Trophoblast cell (in vitro differentiated cells and primary cell): Measurements from ENCODE around the gene HBA1.

Experiments used
- DNase-seq, 2 donors: peaks; one replicate each; pipeline ENCODE4 v3.0.0-alpha.2; 2016
- H2AFZ ChIP-seq: 2 replicates; pipeline ENCODE4 v1.6.1; 2013; ENCODE audit warnings: low read length, moderate library complexity, mild to moderate bottlenecking; ENCODE audit not compliant: insufficient read depth, poor library complexity
- H2AK5ac ChIP-seq: 2 replicates; pipeline ENCODE4 v1.6.1; 2013; ENCODE audit warnings: mild to moderate bottlenecking, low read length
- H2BK120ac ChIP-seq: 2 replicates; pipeline ENCODE4 v1.6.1; 2013; ENCODE audit warnings: low read length, mild to moderate bottlenecking, moderate library complexity; ENCODE audit not compliant: insufficient read depth, poor library complexity
- H2BK12ac ChIP-seq: 2 replicates; pipeline ENCODE4 v1.6.1; 2013; ENCODE audit warnings: mild to moderate bottlenecking, low read length, moderate library complexity
- H2BK5ac ChIP-seq: 2 replicates; pipeline ENCODE4 v1.6.1; 2013; ENCODE audit warnings: low read length, low read depth, moderate library complexity, mild to moderate bottlenecking; ENCODE audit not compliant: poor library complexity
- H3K14ac ChIP-seq: 2 replicates; pipeline ENCODE4 v1.6.1; 2013; ENCODE audit warnings: mild to moderate bottlenecking, low read length
- H3K18ac ChIP-seq: 2 replicates; pipeline ENCODE4 v1.6.1; 2013; ENCODE audit warnings: mild to moderate bottlenecking, low read length
- H3K23ac ChIP-seq: 2 replicates; pipeline ENCODE4 v1.6.1; 2013; ENCODE audit warnings: low read length
- H3K27ac ChIP-seq: 2 replicates; pipeline ENCODE4 v1.5.1; 2013; ENCODE audit warnings: low read depth, mild to moderate bottlenecking, inconsistent platforms, low read length, moderate library complexity
- H3K27me3 ChIP-seq: 2 replicates; pipeline ENCODE4 v1.6.1; 2013; ENCODE audit warnings: inconsistent platforms, mild to moderate bottlenecking, low read length, moderate library complexity; ENCODE audit not compliant: insufficient read depth
- H3K36me3 ChIP-seq, 2 experiments: 1 replicate in 1 of 2; 2 replicates in 1 of 2; pipeline ENCODE4 v1.6.1; 2013; ENCODE audit warnings: low read length in 2 of 2, mild to moderate bottlenecking in 2 of 2, moderate library complexity in 1 of 2; ENCODE audit not compliant: insufficient read depth in 2 of 2, control insufficient read depth in 1 of 2
- H3K4ac ChIP-seq: 2 replicates; pipeline ENCODE4 v1.6.1; 2013; ENCODE audit warnings: low read depth, mild to moderate bottlenecking, low read length, moderate library complexity
- H3K4me1 ChIP-seq, 2 experiments: 1 replicate in 1 of 2; 2 replicates in 1 of 2; pipeline ENCODE4 v1.6.1; 2013; ENCODE audit warnings: low read length in 2 of 2, mild to moderate bottlenecking in 2 of 2, moderate library complexity in 1 of 2; ENCODE audit not compliant: insufficient read depth in 2 of 2, control insufficient read depth in 1 of 2
- H3K4me2 ChIP-seq: 2 replicates; pipeline ENCODE4 v1.6.1; 2013; ENCODE audit warnings: inconsistent platforms, mild to moderate bottlenecking, low read length, moderate library complexity
- H3K4me3 ChIP-seq: 2 replicates; pipeline ENCODE4 v1.5.1; 2013; ENCODE audit warnings: mild to moderate bottlenecking, low read depth, low read length, inconsistent platforms
- H3K79me1 ChIP-seq: one replicate; pipeline ENCODE4 v1.6.1; 2013; ENCODE audit warnings: low read length
- H3K79me2 ChIP-seq: 2 replicates; pipeline ENCODE4 v1.6.1; 2013; ENCODE audit warnings: low read length, mild to moderate bottlenecking; ENCODE audit not compliant: control insufficient read depth, insufficient read depth, poor library complexity
- H3K9ac ChIP-seq: 2 replicates; pipeline ENCODE4 v1.6.1; 2013; ENCODE audit warnings: mild to moderate bottlenecking, low read length
- H3K9me3 ChIP-seq: 2 replicates; pipeline ENCODE4 v1.6.1; 2013; ENCODE audit warnings: low read depth, mild to moderate bottlenecking, control low read depth, inconsistent platforms, low read length; ENCODE audit not compliant: insufficient read depth
- H4K12ac ChIP-seq: 2 replicates; pipeline ENCODE4 v1.6.1; 2013; ENCODE audit warnings: low read depth, mild to moderate bottlenecking, low read length, moderate library complexity
- H4K8ac ChIP-seq: 2 replicates; pipeline ENCODE4 v1.6.1; 2013; ENCODE audit warnings: low read depth, mild to moderate bottlenecking, low read length, moderate library complexity
- H4K91ac ChIP-seq: one replicate; pipeline ENCODE4 v1.6.1; 2013; ENCODE audit warnings: low read depth, mild to moderate bottlenecking, low read length, moderate library complexity
- WGBS: extraction: QIAGEN DNeasy Blood & Tissue Kit; methylation state at CpG from one replicate; pipeline ENCODE4 v1.1.7; 2013; ENCODE audit warnings: missing lambda C conversion rate; ENCODE audit not compliant: insufficient read length, insufficient coverage; ENCODE audit errors: extremely low coverage; 5-methylcytosine and 5-hydroxymethylcytosine counted together

Gene HBA1

DNA sequence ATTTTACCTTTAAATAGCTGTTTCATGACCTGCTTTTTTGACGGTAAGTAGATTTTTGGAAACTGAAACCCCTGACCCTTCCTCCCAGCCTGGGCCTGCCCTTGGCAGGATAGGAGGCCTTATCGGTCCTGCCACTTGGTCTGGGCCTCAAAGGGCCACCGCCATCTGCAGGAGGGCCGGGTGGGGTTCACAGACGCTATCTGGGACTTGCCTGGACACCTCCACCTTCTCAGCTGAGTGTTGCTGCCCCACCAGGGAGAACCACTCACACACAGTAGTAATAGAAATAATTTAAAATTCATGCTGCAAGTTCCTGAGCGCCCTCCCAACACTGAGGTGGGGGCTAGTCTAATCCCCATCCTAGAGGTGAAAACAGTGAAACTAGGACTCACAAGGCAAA is 33.4 kb upstream of the HBA1 start:
- Histone ChIP-seq H3K4me2 (no peak overlapping the region), H2AFZ (no peak overlapping the region), H3K18ac (no peak overlapping the region), H4K12ac (no peak overlapping the region), H3K27ac (no peak overlapping the region), H3K36me3 (no peaks in the 10 kb centered on the region), H3K23ac (no peak overlapping the region), H3K4me1 (no peaks in the 10 kb centered on the region), H3K14ac (no peak overlapping the region), H3K79me2 (peaks cover under 1% of the 10 kb centered on the region), H4K91ac (no peak overlapping the region), H3K4me3 (no peak overlapping the region), H3K9me3 (no peaks in the 10 kb centered on the region), H4K8ac (no peak overlapping the region), H2BK12ac (no peak overlapping the region), H3K9ac (no peak overlapping the region), H3K4ac (no peak overlapping the region), H3K27me3 (no peaks in the 10 kb centered on the region), H2AK5ac (no peak overlapping the region), H3K79me1 (peaks cover 4% of the 10 kb centered on the region), H2BK5ac (no peak overlapping the region), H2BK120ac (no peak overlapping the region)
- DNase-seq = no peak
- WGBS = no CpG with 5 or more reads among the region's 6 CpGs

- no peak overlapping the region for H3K27ac ChIP-seq
- H2AK5ac ChIP-seq = no peak overlapping the region
- H3K27me3 ChIP-seq = no peaks in the 10 kb centered on the region
- H4K91ac ChIP-seq = peak overlapping the region; percentile 10
- no peak overlapping the region for H2BK120ac ChIP-seq
- no peak overlapping the region for H3K18ac ChIP-seq
- H3K4me2 ChIP-seq = no peak overlapping the region
- H4K12ac ChIP-seq = no peak overlapping the region
- no peak overlapping the region for H4K8ac ChIP-seq
- peaks cover 4% of the 10 kb centered on the region for H3K79me1 ChIP-seq
- H3K79me2 ChIP-seq = no peaks in the 10 kb centered on the region
- no peaks in the 10 kb centered on the region for H3K36me3 ChIP-seq
- DNase-seq = no peak
- H3K4me1 ChIP-seq = no peaks in the 10 kb centered on the region
- H3K4ac ChIP-seq = no peak overlapping the region
- no peak overlapping the region for H3K14ac ChIP-seq
- no peak overlapping the region for H2BK5ac ChIP-seq
- H3K9ac ChIP-seq = no peak overlapping the region
- H2AFZ ChIP-seq = no peak overlapping the region
- H3K9me3 ChIP-seq = no peaks in the 10 kb centered on the region
- no peak overlapping the region for H3K23ac ChIP-seq
- no peak overlapping the region for H3K4me3 ChIP-seq
- no peak overlapping the region for H2BK12ac ChIP-seq
- no CpG with 5 or more reads among the region's 6 CpGs for WGBS
These were observed 33.0 kb upstream of the HBA1 start for GRCh38 chr16:143456-143855.

- H3K79me1 ChIP-seq = no peaks in the 10 kb centered on the region
- H3K14ac ChIP-seq = no peak overlapping the region
- no peak overlapping the region for H4K12ac ChIP-seq
- H2AK5ac ChIP-seq = no peak overlapping the region
- no peak overlapping the region for H2BK120ac ChIP-seq
- no peak overlapping the region for H3K27ac ChIP-seq
- H3K9ac ChIP-seq = no peak overlapping the region
- H2BK5ac ChIP-seq = no peak overlapping the region
- no peak overlapping the region for H3K23ac ChIP-seq
- H3K36me3 ChIP-seq = no peaks in the 10 kb centered on the region
- H2BK12ac ChIP-seq = no peak overlapping the region
- no peak overlapping the region for H3K4me3 ChIP-seq
- no CpG with 5 or more reads among the region's 14 CpGs for WGBS
- no peak overlapping the region for H4K91ac ChIP-seq
- H3K9me3 ChIP-seq = no peaks in the 10 kb centered on the region
- H4K8ac ChIP-seq = no peak overlapping the region
- no peak overlapping the region for H3K4ac ChIP-seq
- H3K18ac ChIP-seq = no peak overlapping the region
- peak; percentile 45 to 75 for DNase-seq
- H2AFZ ChIP-seq = no peak overlapping the region
- H3K79me2 ChIP-seq = no peaks in the 10 kb centered on the region
- H3K27me3 ChIP-seq = no peaks in the 10 kb centered on the region
- no peak overlapping the region for H3K4me2 ChIP-seq
- H3K4me1 ChIP-seq = no peaks in the 10 kb centered on the region
These were observed 31.7 kb upstream of the HBA1 start for GRCh38 chr16:144797-145252.

DNA sequence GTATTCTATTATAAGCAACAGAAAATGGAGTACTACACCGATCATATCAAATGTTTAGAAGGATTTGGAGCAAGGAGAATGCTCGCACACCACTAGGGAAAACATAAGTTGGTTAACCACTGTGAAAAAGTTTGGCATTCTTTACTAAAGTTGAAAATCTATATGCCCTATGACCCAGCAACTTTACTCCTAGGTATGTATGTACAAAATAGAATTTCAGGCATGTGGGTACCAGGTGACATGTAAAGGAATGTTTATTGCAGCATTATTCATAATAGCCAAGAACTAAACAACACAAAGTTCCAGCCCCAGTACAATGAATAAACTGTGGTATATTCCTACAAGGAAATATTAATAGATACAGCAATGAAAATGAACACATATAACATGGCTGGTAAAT is 29.8 kb upstream of the HBA1 start:
- Histone ChIP-seq H2BK12ac (no peak overlapping the region), H4K91ac (no peak overlapping the region), H3K18ac (no peak overlapping the region), H2AFZ (no peak overlapping the region), H4K8ac (no peak overlapping the region), H2BK120ac (no peak overlapping the region), H3K4ac (no peak overlapping the region), H3K4me1 (no peaks in the 10 kb centered on the region), H3K27me3 (no peaks in the 10 kb centered on the region), H3K79me2 (no peaks in the 10 kb centered on the region), H3K14ac (no peak overlapping the region), H3K4me3 (no peak overlapping the region), H3K9me3 (no peaks in the 10 kb centered on the region), H3K23ac (no peak overlapping the region), H3K79me1 (no peaks in the 10 kb centered on the region), H3K36me3 (no peaks in the 10 kb centered on the region), H2BK5ac (no peak overlapping the region), H3K9ac (no peak overlapping the region), H4K12ac (no peak overlapping the region), H3K27ac (no peak overlapping the region), H3K4me2 (no peak overlapping the region), H2AK5ac (no peak overlapping the region)
- no CpG with 5 or more reads among the region's 2 CpGs for WGBS
- peak; percentile 47 to 84 for DNase-seq
